Ramos (cell line): ENCODE data around the gene SPG21.

Experiments
- in situ Hi-C: fragments of 300-500 bp; cut with MboI; formaldehyde crosslinking; loops from one replicate; pipeline ENCODE4 v1.14.3; 2022; ENCODE audit warnings: low sequenced_read_pairs; ENCODE audit not compliant: unreplicated experiment

Gene SPG21

GRCh38 chr15:64997066-64997465 is 7.4 kb upstream of the SPG21 start:
- in situ Hi-C loops: no loop called here

- in situ Hi-C loops: no loop called here
Observed at GRCh38 chr15:64993290-64993689, 3.6 kb upstream of the SPG21 start.

GRCh38 chr15:64991536-64992135 is 1.9 kb upstream of the SPG21 start:
- in situ Hi-C loops: no loop called here

GRCh38 chr15:64990168-64990470 is 405 bp upstream of the SPG21 start:
- in situ Hi-C loops: no loop called here

- in situ Hi-C loops: no loop called here
Observed at GRCh38 chr15:64987136-64987535, 2.6 kb downstream of the SPG21 start.

GRCh38 chr15:64985366-64986033 is 4.2 kb downstream of the SPG21 start:
- in situ Hi-C loops: no loop called here

GRCh38 chr15:64982472-64982871 is 7.2 kb downstream of the SPG21 start:
- in situ Hi-C loops: no loop called here

GRCh38 chr15:64981812-64982431 is 7.8 kb downstream of the SPG21 start:
- in situ Hi-C loops: no loop called here

GRCh38 chr15:64979252-64979710 is 10.4 kb downstream of the SPG21 start:
- in situ Hi-C loops: no loop called here

- in situ Hi-C loops: no loop called here
Observed at GRCh38 chr15:64975390-64975789, 14.3 kb downstream of the SPG21 start.

- in situ Hi-C loops: no loop called here
Observed at GRCh38 chr15:64970698-64971097, 19.0 kb downstream of the SPG21 start.

GRCh38 chr15:64969401-64969800 is 20.3 kb downstream of the SPG21 start:
- in situ Hi-C loops: no loop called here

GRCh38 chr15:64961013-64961412 is 28.7 kb downstream of the SPG21 start:
- in situ Hi-C loops: no loop called here

- in situ Hi-C loops: no loop called here
Observed at GRCh38 chr15:64960153-64960552, 29.6 kb downstream of the SPG21 start.

- in situ Hi-C loops: no loop called here
Observed at GRCh38 chr15:64959128-64959527, 30.6 kb downstream of the SPG21 start.

- in situ Hi-C loops: no loop called here
Observed at GRCh38 chr15:64954395-64954794, 35.3 kb downstream of the SPG21 start.

GRCh38 chr15:64951777-64952418 is 37.8 kb downstream of the SPG21 start:
- in situ Hi-C loops: no loop called here

- in situ Hi-C loops: no loop called here
Observed at GRCh38 chr15:64950888-64951287, 38.8 kb downstream of the SPG21 start.

GRCh38 chr15:64949383-64950186 is 40.1 kb downstream of the SPG21 start:
- in situ Hi-C loops: no loop called here

GRCh38 chr15:64948916-64949315 is 40.8 kb downstream of the SPG21 start:
- in situ Hi-C loops: no loop called here

GRCh38 chr15:64947211-64947610 is 42.5 kb downstream of the SPG21 start:
- in situ Hi-C loops: no loop called here
